ENCODE measurements around the gene SLITRK4. TPM values are rescaled to one million over a fixed set of nuclear protein-coding genes. Genes with fewer than 3 reads are reported as not detected.

Gene SLITRK4
- total RNA-seq, 1 experiment from 2014 or later, result 0.35 TPM

DNA sequence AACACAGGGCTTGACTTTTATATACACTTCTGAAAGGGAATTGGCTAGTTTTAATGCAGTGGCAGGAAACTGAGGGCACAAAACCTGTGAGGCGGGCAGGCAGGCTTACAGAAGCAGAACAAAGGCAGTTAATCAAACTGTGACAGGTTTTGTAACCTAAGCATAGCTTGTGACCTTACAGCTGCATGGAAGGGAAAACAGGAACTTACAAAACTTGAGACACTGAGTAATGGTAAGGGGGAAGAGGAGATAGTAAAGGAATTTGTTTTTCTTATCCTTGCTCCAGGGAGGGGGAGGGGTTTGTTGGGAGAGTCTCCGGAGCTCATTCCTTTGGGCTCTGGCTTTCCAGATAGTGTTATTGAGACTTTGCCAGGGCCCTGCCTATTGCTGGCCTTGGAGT is 55.6 kb downstream of the SLITRK4 start:
- ChIA-PET POLR2A (interaction anchor here (1.1 kb wide), 1 partner anchor 18 kb away, joined by 3 read pairs; no protein-coding TSS in a partner anchor), CTCF (no interaction called here)
- no peak overlapping the region for H3K4me3 Mint-ChIP-seq (ENCODE audit: unreplicated experiment)
- TF ChIP-seq, protein P1, sequence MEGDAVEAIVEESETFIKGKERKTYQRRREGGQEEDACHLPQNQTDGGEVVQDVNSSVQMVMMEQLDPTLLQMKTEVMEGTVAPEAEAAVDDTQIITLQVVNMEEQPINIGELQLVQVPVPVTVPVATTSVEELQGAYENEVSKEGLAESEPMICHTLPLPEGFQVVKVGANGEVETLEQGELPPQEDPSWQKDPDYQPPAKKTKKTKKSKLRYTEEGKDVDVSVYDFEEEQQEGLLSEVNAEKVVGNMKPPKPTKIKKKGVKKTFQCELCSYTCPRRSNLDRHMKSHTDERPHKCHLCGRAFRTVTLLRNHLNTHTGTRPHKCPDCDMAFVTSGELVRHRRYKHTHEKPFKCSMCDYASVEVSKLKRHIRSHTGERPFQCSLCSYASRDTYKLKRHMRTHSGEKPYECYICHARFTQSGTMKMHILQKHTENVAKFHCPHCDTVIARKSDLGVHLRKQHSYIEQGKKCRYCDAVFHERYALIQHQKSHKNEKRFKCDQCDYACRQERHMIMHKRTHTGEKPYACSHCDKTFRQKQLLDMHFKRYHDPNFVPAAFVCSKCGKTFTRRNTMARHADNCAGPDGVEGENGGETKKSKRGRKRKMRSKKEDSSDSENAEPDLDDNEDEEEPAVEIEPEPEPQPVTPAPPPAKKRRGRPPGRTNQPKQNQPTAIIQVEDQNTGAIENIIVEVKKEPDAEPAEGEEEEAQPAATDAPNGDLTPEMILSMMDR (IDR thresholded peaks at IDR 0.05; ENCODE audit: unreplicated experiment), result no peak
- H3K27ac Mint-ChIP-seq (ENCODE audit: low read depth, unreplicated experiment), result no peak overlapping the region
- no peaks in the 10 kb centered on the region for H3K27me3 Mint-ChIP-seq (ENCODE audit: insufficient read depth, unreplicated experiment)
- no peaks in the 10 kb centered on the region for H3K4me1 Mint-ChIP-seq (ENCODE audit: insufficient read depth, unreplicated experiment)
- peak; percentile 67 for DNase-seq (ENCODE audit: unreplicated experiment)
- intact Hi-C loops (cut with micrococcal nuclease), result no loop called here
- no TSS peak for BruUV-seq (replicated peaks)
- no peaks in the 10 kb centered on the region for H3K36me3 Mint-ChIP-seq (ENCODE audit: insufficient read depth, unreplicated experiment)
- peaks cover 9% of the 10 kb centered on the region for H3K9me3 Mint-ChIP-seq (ENCODE audit: unreplicated experiment)

Other genes starting within 250 kb of the SLITRK4 start
- not detected in 2 replicates for gene SPANXN3, start 118.6 kb downstream of the SLITRK4 start, total RNA-seq (2022)
- not detected in 2 replicates for gene SPANXN2, start 84.7 kb upstream of the SLITRK4 start, total RNA-seq (2022)
- not detected in 2 replicates for gene UBE2NL, start 248.0 kb upstream of the SLITRK4 start, total RNA-seq (2022)